22Rv1 (cell line): Measurements from ENCODE around the gene AMZ1.
"Not testable (repeated sequence)": the region's sequence is repeated elsewhere in the genome, so short reads cannot be mapped to it uniquely, and the experiment has no call there.

ENCODE experiments used
- CTCF ChIP-seq: fragments of 450-650 bp; IDR thresholded peaks from 2 replicates; pipeline ENCODE4 v1.5.1; 2017; ENCODE audit warnings: mild to moderate bottlenecking
- ZFX ChIP-seq: fragments of 450-650 bp; IDR thresholded peaks from 2 replicates; pipeline ENCODE4 v1.6.1; 2017; ENCODE audit warnings: antibody characterized with exemption, borderline replicate concordance

- not testable (repeated sequence) for TF ChIP-seq CTCF, ZFX
Observed at GRCh38 chr7:2737005-2737743, 49.2 kb downstream of the AMZ1 start.
